CD1c-positive myeloid dendritic cell (primary cell): ENCODE data around the gene YES1.
"Not testable (repeated sequence)": the region's sequence is repeated elsewhere in the genome, so short reads cannot be mapped to it uniquely, and the experiment has no call there.

Source experiments
- DNase-seq: peaks from one replicate; pipeline ENCODE4 v3.0.0-alpha.2; 2016; ENCODE audit errors: extremely low spot score

YES1 gene

DNA sequence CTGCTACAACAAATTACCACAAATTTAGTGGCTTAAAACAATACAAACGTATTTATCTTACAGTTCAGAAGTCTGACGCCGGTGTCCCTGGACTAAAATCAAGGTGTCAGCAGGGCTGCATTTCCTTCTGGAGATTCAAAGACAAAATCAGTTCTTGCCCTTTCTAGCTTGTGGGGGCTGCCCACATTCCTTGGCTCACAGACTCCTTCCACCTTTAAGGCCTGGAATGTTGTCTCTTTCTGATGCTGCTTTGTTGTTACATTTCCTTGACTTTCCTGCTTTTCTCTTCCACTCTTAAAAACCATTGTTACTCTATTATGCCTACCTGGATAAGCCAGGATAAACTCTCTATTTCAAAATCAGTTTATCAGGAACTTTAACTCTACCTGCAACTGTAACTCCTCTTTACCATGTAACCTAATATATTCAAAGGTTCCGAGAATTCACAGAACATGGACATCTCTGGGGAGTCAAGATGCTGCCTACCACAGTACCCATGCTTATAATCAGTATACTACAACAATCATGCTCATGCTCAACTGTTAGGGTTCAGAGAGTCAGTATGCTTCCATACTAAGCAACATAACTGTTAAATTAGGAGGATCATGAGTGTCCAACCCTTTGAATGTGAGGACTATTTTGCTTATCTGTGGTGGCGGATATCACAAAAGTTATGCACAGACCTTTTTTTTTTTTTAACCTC is 27.4 kb downstream of the YES1 start:
- DNase-seq: no peak

DNA sequence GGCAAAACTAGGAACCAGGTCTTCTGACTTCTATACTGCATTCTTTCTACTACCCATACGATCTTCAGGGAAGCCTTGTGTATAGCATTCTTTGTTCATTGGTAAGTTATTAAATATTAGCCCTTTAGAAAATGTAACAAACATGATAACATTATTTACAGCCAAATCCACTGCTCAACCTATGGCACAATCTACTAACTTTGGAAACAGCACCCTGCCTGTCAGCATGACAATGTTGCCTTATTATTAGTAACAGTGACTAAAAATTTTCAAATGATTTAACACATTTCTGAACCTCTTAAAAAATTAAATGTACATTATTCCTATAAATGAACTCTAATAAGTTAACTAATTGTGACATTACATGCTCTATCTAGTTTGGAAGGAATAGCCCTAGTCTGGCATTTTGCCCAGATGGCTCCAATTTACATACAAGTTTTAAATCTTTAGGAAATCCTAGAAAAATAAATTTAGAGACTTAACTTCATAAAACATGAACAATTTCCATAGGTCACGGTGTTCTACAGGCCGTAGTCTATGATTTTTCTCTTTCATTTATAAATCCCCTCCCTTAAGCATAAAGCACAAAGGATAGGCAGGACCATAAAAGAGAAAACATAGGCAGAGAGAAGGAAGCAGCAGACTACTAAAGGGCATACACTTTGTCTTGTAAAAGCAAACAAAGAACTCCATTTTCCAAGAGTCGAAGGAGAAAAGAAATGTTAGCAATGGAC is 33.7 kb downstream of the YES1 start:
- no peak for DNase-seq

DNA sequence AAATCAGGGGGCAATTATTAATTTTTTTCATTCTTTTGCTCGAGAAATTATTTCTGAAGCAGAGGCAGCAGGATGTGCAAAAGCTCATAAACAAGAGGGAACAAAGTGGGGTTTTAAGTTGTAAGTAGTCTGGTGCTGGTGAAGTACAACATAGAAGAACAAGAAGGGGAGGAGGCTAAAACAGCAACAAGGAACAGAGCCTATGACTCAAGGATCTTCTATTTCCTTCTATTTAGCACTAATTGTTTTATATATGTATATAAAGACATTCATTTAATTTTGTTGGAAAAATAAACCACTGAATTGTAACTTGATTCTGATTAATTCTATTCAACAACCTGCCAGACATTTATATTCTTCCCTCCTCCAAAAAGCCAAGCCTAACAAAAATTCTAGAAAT is 35.0 kb downstream of the YES1 start:
- no peak for DNase-seq

DNA sequence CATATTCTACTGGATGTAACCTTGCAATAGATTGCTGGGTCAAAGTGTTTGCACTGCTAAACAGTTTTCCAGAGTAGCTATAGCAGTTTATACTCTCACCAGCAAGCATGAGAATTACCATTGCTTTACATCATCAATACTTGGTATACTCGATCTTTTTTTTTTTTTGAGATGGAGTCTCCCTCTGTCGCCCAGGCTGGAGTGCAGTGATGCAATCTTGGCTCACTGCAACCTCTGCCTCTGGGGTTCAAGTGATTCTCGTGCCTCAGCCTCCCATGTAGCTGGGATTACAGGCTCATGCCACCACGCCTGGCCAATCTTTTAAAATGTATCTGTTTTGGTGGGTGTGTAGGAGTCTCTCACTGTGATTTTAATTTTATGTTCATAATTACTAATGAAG is 36.0 kb downstream of the YES1 start:
- not testable (repeated sequence) for DNase-seq

GRCh38 chr18:774811-775210 is 37.2 kb downstream of the YES1 start:
- DNase-seq: no peak

- no peak for DNase-seq
Measured at GRCh38 chr18:773980-774624, 37.9 kb downstream of the YES1 start.

GRCh38 chr18:770583-770961 is 41.5 kb downstream of the YES1 start:
- DNase-seq: no peak

- DNase-seq: no peak
Measured at GRCh38 chr18:767961-768360, 44.1 kb downstream of the YES1 start.

DNA sequence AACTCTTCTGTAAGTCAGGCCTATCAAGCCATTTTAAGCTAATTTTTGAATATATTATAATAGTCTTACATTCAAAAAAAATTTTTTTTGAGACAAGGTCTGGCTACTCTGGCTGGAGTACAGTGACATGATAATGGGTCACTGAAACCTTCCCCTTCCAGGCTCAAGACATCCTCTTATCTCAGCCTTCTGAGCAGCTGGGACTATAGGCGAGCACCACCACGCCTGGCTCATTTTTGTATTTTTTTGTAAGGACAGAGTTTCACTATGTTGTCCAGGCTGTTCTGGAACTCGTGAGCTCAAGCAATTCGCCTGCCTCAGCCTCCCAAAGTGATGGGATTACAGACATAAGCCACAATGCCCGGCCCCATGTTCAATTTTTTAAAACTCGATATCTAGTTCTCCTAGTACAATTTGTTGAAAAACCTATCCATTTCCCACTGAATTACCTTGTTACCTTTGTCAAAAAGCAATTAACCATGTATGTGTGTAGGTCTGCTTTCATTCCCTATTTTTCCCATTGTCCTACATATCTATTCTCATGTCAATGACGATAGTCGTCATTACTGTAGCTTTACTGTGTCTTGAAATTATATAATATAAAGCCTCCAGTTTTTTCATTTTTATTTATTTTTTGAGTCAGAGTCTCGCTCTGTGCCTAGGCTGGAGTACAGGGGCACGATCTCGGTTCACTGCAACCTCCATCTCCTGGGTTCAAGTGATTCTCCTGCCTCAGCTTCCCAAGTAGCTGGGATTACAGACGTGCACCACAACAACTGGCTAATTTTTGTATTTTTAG is 44.8 kb downstream of the YES1 start:
- no peak for DNase-seq

- DNase-seq: no peak
Measured at GRCh38 chr18:766550-766860, 45.5 kb downstream of the YES1 start.

- no peak for DNase-seq
Measured at GRCh38 chr18:765764-766549, 46.1 kb downstream of the YES1 start.

GRCh38 chr18:759864-760263 is 52.2 kb downstream of the YES1 start:
- DNase-seq: not testable (repeated sequence)

- no peak for DNase-seq
Measured at GRCh38 chr18:755506-755905, 56.5 kb downstream of the YES1 start.

DNA sequence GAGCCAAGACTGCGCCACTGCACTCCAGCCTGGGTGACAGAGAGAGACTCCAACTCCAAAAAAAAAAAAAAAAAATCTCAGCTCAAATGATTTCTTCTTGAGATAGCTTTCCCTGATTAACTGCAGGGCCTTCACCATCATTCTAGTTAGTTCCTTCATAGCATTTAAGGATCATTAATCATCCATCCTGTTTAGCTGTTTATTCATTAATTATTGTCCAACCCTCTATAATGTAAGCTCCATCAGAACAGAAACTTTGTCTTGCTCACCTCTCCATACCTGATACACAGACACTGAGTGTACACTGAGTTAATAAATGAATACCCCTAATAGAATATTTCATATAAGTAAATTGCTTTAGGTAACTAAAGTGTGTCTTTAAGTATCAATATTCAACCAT is 57.4 kb downstream of the YES1 start:
- no peak for DNase-seq

GRCh38 chr18:750456-750855 is 61.6 kb downstream of the YES1 start:
- no peak for DNase-seq

GRCh38 chr18:744832-745597 is 67.0 kb downstream of the YES1 start:
- DNase-seq: no peak

- DNase-seq: peak; percentile 62
Measured at GRCh38 chr18:741931-742512, 70.0 kb downstream of the YES1 start.

DNA sequence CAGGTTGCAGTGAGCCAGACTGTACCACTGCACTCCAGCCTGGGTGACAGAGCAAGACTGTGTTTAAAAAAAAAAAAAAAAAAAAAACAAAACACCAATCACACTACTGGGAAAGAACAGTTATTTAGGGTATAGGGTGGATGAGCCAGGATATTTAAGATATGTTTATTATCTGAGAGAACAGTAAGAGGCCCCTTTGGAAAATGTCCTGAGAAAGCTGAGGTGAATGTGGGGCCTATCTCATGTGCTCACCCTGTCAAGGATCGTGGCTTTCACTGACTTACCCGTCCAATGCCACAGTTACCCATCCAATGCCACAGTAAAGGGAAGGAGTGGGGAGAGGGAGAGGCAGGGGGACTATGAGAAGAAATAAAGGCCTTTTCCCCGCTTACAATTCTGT is 79.7 kb downstream of the YES1 start:
- DNase-seq: no peak

DNA sequence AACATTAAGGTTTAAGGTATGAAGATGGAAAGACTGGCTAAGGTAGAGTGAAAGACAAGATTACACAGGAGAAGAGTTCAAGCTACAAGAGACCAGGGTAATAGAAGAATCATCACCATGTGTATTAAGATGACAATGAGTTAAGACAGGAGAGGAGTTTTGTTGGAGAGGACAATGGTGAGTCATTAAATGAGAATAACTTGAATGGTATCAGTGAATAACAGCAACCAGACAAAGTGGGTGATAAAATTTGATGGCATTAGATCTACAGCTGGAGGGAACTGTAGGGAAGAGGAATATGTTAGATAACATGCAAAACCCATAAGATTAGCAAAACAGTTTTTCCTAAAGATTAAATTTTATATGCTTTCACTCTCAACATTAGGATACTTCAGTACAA is 80.9 kb downstream of the YES1 start:
- DNase-seq: no peak

- no peak for DNase-seq
Measured at GRCh38 chr18:730692-731091, 81.3 kb downstream of the YES1 start.
